HepG2 (cell line): ENCODE results near the gene GPR137. TPM values are rescaled to one million over a fixed set of nuclear protein-coding genes. Genes with fewer than 3 reads are reported as not detected.
A peak's percentile ranks its signal among the peaks of the same experiment; 100 is the strongest.

Experiments
- ATF7-NPFF ChIP-seq: sonication (generic); formaldehyde crosslinking; IDR thresholded peaks from 2 replicates; pipeline ENCODE4 v1.8.1; 2023; ENCODE audit warnings: mild to moderate bottlenecking, low read depth, missing genetic modification reagents, moderate library complexity
- ESRRA ChIP-seq: sonication (generic); formaldehyde crosslinking; IDR thresholded peaks from 2 replicates; pipeline ENCODE4 v1.5.1; 2020; ENCODE audit warnings: mild to moderate bottlenecking, low read depth, missing genetic modification reagents
- HDAC1 ChIP-seq: sonication (generic); formaldehyde crosslinking; IDR thresholded peaks from 2 replicates; pipeline ENCODE4 v1.5.1; 2020; ENCODE audit warnings: mild to moderate bottlenecking, missing genetic modification reagents
- MEF2D ChIP-seq: sonication (generic); formaldehyde crosslinking; IDR thresholded peaks from 2 replicates; pipeline ENCODE4 v1.5.1; 2020; ENCODE audit warnings: mild to moderate bottlenecking, missing genetic modification reagents
- MTA3 ChIP-seq: sonication (generic); formaldehyde crosslinking; IDR thresholded peaks from 2 replicates; pipeline ENCODE4 v1.4.0; 2020; ENCODE audit warnings: missing genetic modification reagents
- PRDM10 ChIP-seq: sonication (generic); formaldehyde crosslinking; IDR thresholded peaks from 2 replicates; pipeline ENCODE4 v1.4.0; 2020; ENCODE audit warnings: low read depth, missing genetic modification reagents
- ZFP36 ChIP-seq: fragments of 150-350 bp; IDR thresholded peaks from 2 replicates; pipeline ENCODE4 v1.6.1; 2018; ENCODE audit warnings: borderline replicate concordance, low read length, low read depth; ENCODE audit not compliant: partially characterized antibody
- ZMYM2 ChIP-seq: sonication (generic); formaldehyde crosslinking; IDR thresholded peaks from 2 replicates; pipeline ENCODE4 v1.8.0; 2022; ENCODE audit warnings: mild to moderate bottlenecking, missing genetic modification reagents
- ZNF235 ChIP-seq: sonication (generic); formaldehyde crosslinking; IDR thresholded peaks from 2 replicates; pipeline ENCODE4 v1.8.1; 2023; ENCODE audit warnings: mild to moderate bottlenecking, missing genetic modification reagents, borderline replicate concordance
- ZNF333 ChIP-seq: sonication (generic); formaldehyde crosslinking; IDR thresholded peaks from 2 replicates; pipeline ENCODE4 v1.4.0; 2020; ENCODE audit warnings: mild to moderate bottlenecking, missing genetic modification reagents, borderline replicate concordance
- ZNF609 ChIP-seq: sonication (generic); formaldehyde crosslinking; IDR thresholded peaks from 2 replicates; pipeline ENCODE4 v1.4.0; 2020; ENCODE audit warnings: mild to moderate bottlenecking, missing genetic modification reagents, borderline replicate concordance
- ZNF788 ChIP-seq: sonication (generic); formaldehyde crosslinking; IDR thresholded peaks from 2 replicates; pipeline ENCODE4 v1.5.0; 2020; ENCODE audit warnings: mild to moderate bottlenecking, missing genetic modification reagents, borderline replicate concordance
- polyA plus RNA-seq, 8 experiments: library from polyadenylated mRNA; depleted of rRNA in 3 of 8; stranded (reverse) in 7 of 8; unstranded in 1 of 8; fragments of >200 nt; fragmentation: Illumina TruSeq in 4 of 8; extraction: Trizol in 4 of 8; gene quantifications; 2 replicates each; pipeline versions ENCODE4 v1.2.1 to v1.2.3, GENCODE V29; 2011 to 2016; ENCODE audit warnings: low read depth in 4 of 8, missing spikeins in 1 of 8, mixed read lengths in 1 of 8; ENCODE audit not compliant: insufficient read depth in 1 of 8
- total RNA-seq, 5 experiments: library from RNA; depleted of rRNA; stranded (reverse); fragments of >200 nt; fragmentation: Illumina TruSeq; extraction: Trizol; gene quantifications; 2 replicates each; pipeline ENCODE4 v1.2.3, GENCODE V29; 2016; ENCODE audit warnings: low read depth in 1 of 5

The GPR137 gene
- total and polyA plus RNA-seq, 2 of the 13 experiments (the other 11 are each of a cell fraction or from before 2014, with no cell fraction given): 8.5 to 13.2 TPM

- TF ChIP-seq ATF7-NPFF (CRISPR knock-in tag) (no peak), PRDM10 (CRISPR knock-in tag) (no peak), MTA3 (CRISPR knock-in tag) (no peak), ZFP36 (no peak), MEF2D (CRISPR knock-in tag) (no peak), ZMYM2 (peak; percentile 84), ZNF235 (CRISPR knock-in tag) (no peak), ESRRA (CRISPR knock-in tag) (0 out of 2 replicates have a peak, but pooled peaks have one; percentile 39), ZNF609 (CRISPR knock-in tag) (peak; percentile 36; the same call in 1 of the 2 replicates), ZNF788 (CRISPR knock-in tag) (0 out of 2 replicates have a peak, but pooled peaks have one; percentile 18), HDAC1 (CRISPR knock-in tag) (peak; percentile 48; the same call in 1 of the 2 replicates), ZNF333 (CRISPR knock-in tag) (0 out of 2 replicates have a peak, but pooled peaks have one; percentile 31)
These were observed 39.6 kb upstream of the GPR137 start (continued) for GRCh38 chr11:64245797-64246620.
